BLaER1 (cell line): ENCODE results near the gene BAD.
A peak's percentile ranks its signal among the peaks of the same experiment; 100 is the strongest.
"Not testable (repeated sequence)": the region's sequence is repeated elsewhere in the genome, so short reads cannot be mapped to it uniquely, and the experiment has no call there.

Experiments used
- H3K27ac ChIP-seq: shearing (Covaris generic); formaldehyde crosslinking; 2 replicates; pipeline ENCODE4 v1.8.1; 2022
- H3K27me3 ChIP-seq: shearing (Covaris generic); formaldehyde crosslinking; 2 replicates; pipeline ENCODE4 v1.8.1; 2022
- H3K36me3 ChIP-seq: shearing (Covaris generic); formaldehyde crosslinking; 2 replicates; pipeline ENCODE4 v1.8.1; 2022
- H3K4me1 ChIP-seq: shearing (Covaris generic); formaldehyde crosslinking; 2 replicates; pipeline ENCODE4 v1.8.1; 2022
- H3K4me2 ChIP-seq: shearing (Covaris generic); formaldehyde crosslinking; 2 replicates; pipeline ENCODE4 v1.8.1; 2022
- H3K4me3 ChIP-seq: shearing (Covaris generic); formaldehyde crosslinking; 2 replicates; pipeline ENCODE4 v1.8.1; 2022
- H3K9ac ChIP-seq: shearing (Covaris generic); formaldehyde crosslinking; 2 replicates; pipeline ENCODE4 v1.8.1; 2022
- H3K9me3 ChIP-seq: shearing (Covaris generic); formaldehyde crosslinking; 2 replicates; pipeline ENCODE4 v1.8.1; 2022
- H4K20me1 ChIP-seq: shearing (Covaris generic); formaldehyde crosslinking; 2 replicates; pipeline ENCODE4 v1.8.1; 2022
- Cebpa-rat ChIP-seq: shearing (Covaris generic); IDR thresholded peaks from 2 replicates; pipeline ENCODE4 v1.8.1; 2022

The BAD gene

GRCh38 chr11:64284048-64284961, at the start of gene BAD:
BAD (minus strand) TSS chr11:64284665; CDS start chr11:64284368, 297 bp downstream.
- H3K36me3 ChIP-seq: peaks cover 26% of the 10 kb centered on the region
- H3K4me1 ChIP-seq: peaks cover 28% of the 10 kb centered on the region
- peak within 1 kb of the TSS; percentile 84 for H3K27ac ChIP-seq
- H3K27me3 ChIP-seq: peaks cover 2% of the 10 kb centered on the region
- peak within 1 kb of the TSS; percentile 81 for H3K9ac ChIP-seq
- peak within 1 kb of the TSS; percentile 85 for H3K4me3 ChIP-seq
- H3K4me2 ChIP-seq: peak within 1 kb of the TSS; percentile 100
- H4K20me1 ChIP-seq: no peaks in the 10 kb centered on the region; the same call in 1 of the 2 replicates
- TF ChIP-seq Cebpa-rat: no peak
- H3K9me3 ChIP-seq: no peaks in the 10 kb centered on the region

GRCh38 chr11:64333556-64333955, 49.1 kb upstream of the BAD start:
- no peak overlapping the region for H3K27ac ChIP-seq
- no peak for TF ChIP-seq Cebpa-rat
- H3K4me2 ChIP-seq: no peak overlapping the region
- H3K9ac ChIP-seq: no peak overlapping the region
- no peaks in the 10 kb centered on the region for H3K27me3 ChIP-seq
- no peak overlapping the region for H3K4me3 ChIP-seq
- H3K4me1 ChIP-seq: peaks cover 43% of the 10 kb centered on the region
- no peaks in the 10 kb centered on the region for H4K20me1 ChIP-seq
- no peaks in the 10 kb centered on the region for H3K9me3 ChIP-seq
- no peaks in the 10 kb centered on the region for H3K36me3 ChIP-seq

DNA sequence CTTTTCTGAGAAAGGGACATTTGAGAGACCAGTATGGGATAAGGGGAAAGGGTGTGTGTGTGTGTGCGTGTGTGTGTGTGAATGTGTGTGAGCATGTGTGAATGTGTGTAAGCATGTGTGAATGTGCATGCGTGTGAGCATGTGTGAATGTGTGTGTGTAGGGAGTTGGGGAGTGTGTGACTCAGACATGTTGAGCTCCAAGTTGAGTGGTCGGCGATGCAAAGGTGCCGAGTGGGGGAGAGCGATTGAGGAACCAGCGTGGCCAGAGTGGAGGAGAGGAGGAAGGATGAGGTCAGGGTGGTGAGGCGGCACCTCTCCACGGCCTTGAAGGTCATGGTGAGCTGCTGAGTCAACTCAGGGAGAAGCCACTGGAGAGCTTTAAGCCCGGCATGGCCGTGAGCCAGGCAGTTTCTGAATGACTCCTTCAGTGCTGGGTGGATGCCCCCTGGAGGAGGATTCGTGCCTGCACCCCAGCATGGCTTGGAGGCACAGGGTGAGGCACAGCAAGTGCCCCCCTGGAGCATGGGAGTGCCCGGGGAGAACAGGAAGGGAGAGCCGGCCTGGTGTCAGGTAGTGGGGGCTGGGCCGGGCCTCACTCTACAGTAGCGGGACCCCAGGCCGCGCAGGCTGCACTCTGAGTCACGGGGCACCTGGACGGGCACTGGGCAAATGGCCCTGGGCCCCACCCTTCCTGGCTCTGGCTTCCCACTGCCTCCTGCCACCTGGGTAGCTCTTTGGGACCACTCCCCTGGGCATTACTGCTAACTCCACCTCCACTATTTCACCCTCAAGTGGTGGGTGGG, 47.3 kb upstream of the BAD start:
- Histone ChIP-seq H3K9ac (no peak overlapping the region), H3K4me2 (peak overlapping the region; percentile 73), H3K9me3 (no peaks in the 10 kb centered on the region), H3K4me3 (no peak overlapping the region), H3K27me3 (no peaks in the 10 kb centered on the region), H3K4me1 (peaks cover 40% of the 10 kb centered on the region), H3K36me3 (no peaks in the 10 kb centered on the region), H3K27ac (peak overlapping the region; percentile 35; the same call in 1 of the 2 replicates), H4K20me1 (no peaks in the 10 kb centered on the region)
- no peak for TF ChIP-seq Cebpa-rat

DNA sequence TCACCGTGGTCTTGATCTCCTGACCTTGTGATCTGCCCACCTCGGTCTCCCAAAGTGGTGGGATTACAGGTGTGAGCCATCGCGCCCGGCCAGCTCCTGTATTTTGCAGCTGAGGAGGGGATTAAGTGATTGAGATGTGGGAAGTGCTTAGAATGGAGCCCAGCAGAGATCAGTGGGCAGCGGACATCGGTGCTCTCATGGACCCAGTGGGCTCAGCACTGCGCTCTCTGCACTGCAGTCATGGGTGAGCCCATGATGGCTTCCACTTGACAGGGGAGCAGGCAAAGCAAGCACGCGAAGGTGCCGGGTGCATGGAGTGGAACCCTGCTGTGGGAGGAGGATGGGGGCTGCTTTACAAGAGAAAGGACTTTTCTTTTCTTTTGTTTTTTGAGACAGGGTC, 46.4 kb upstream of the BAD start:
- no peak overlapping the region for H3K9ac ChIP-seq
- H3K4me3 ChIP-seq: no peak overlapping the region
- no peak overlapping the region for H3K4me2 ChIP-seq
- H4K20me1 ChIP-seq: no peaks in the 10 kb centered on the region
- H3K27ac ChIP-seq: no peak overlapping the region
- H3K36me3 ChIP-seq: no peaks in the 10 kb centered on the region
- no peak for TF ChIP-seq Cebpa-rat
- peaks cover 32% of the 10 kb centered on the region for H3K4me1 ChIP-seq
- no peaks in the 10 kb centered on the region for H3K9me3 ChIP-seq
- H3K27me3 ChIP-seq: no peaks in the 10 kb centered on the region

- no peaks in the 10 kb centered on the region for H4K20me1 ChIP-seq
- H3K27me3 ChIP-seq: no peaks in the 10 kb centered on the region
- no peak overlapping the region for H3K27ac ChIP-seq
- H3K36me3 ChIP-seq: 0 out of 2 replicates have a peak, but pooled peaks cover 2% of the 10 kb centered on the region
- H3K4me1 ChIP-seq: peaks cover 27% of the 10 kb centered on the region
- H3K9ac ChIP-seq: no peak overlapping the region
- H3K4me2 ChIP-seq: no peak overlapping the region
- H3K9me3 ChIP-seq: no peaks in the 10 kb centered on the region
- no peak overlapping the region for H3K4me3 ChIP-seq
- TF ChIP-seq Cebpa-rat: no peak
These were observed 43.5 kb upstream of the BAD start for GRCh38 chr11:64327993-64328392.

DNA sequence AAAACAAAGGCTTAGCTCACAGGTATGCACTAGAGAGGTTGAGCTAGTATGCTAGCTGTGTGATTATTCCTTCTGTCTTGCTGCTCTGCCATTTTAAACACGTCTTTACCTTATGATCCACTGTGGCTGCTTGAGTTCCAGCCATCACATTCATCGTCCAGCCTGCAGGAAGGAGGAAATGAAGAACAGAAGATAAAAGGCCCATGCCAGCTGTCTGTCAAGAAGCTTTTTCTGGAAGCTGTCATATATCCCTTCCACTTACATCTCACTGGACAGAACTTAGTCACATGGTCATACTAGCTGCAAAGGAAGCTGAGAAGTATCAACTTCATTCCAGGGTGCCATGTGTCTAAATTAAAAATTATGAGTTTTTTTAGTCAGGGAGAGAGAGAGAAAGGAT, 42.9 kb upstream of the BAD start:
- no peaks in the 10 kb centered on the region for H3K9me3 ChIP-seq
- peaks cover 8% of the 10 kb centered on the region; the same call in 1 of the 2 replicates for H3K36me3 ChIP-seq
- no peak for TF ChIP-seq Cebpa-rat
- no peaks in the 10 kb centered on the region for H4K20me1 ChIP-seq
- peaks cover 30% of the 10 kb centered on the region for H3K4me1 ChIP-seq
- no peaks in the 10 kb centered on the region for H3K27me3 ChIP-seq
- H3K4me2 ChIP-seq: no peak overlapping the region
- no peak overlapping the region for H3K27ac ChIP-seq
- no peak overlapping the region for H3K9ac ChIP-seq
- H3K4me3 ChIP-seq: no peak overlapping the region

- no peak overlapping the region for H3K9ac ChIP-seq
- H3K4me2 ChIP-seq: no peak overlapping the region
- no peak for TF ChIP-seq Cebpa-rat
- peaks cover 32% of the 10 kb centered on the region for H3K36me3 ChIP-seq
- no peaks in the 10 kb centered on the region for H3K27me3 ChIP-seq
- peaks cover 23% of the 10 kb centered on the region for H3K4me1 ChIP-seq
- H3K27ac ChIP-seq: no peak overlapping the region
- no peaks in the 10 kb centered on the region for H4K20me1 ChIP-seq
- H3K4me3 ChIP-seq: no peak overlapping the region
- H3K9me3 ChIP-seq: no peaks in the 10 kb centered on the region
These were observed 40.4 kb upstream of the BAD start for GRCh38 chr11:64324692-64325469.

DNA sequence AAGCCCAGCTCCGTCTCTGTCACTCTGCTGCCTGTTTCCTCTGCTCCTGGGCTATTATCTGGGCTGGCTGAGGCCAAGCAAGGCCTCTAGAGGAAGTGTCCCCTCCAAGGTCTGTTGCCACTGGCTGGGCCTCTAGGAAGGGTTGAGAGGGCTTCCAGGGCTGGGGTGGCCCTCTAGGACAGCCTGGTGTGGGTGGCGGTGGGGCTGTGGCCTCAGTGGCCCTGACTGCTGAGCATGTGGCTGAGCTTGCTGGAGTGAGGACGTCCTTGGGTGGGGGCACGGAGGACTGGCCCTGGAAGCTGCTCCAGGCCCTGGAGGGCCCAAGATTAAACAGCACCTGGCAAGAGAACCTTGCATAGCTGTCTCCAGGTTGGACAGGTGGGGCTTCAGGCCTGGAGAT, 39.5 kb upstream of the BAD start:
- H3K4me3 ChIP-seq, H3K27ac ChIP-seq, H3K27me3 ChIP-seq, H3K9me3 ChIP-seq, H4K20me1 ChIP-seq, H3K4me2 ChIP-seq, H3K9ac ChIP-seq: not testable (repeated sequence)
- peaks cover 32% of the 10 kb centered on the region for H3K36me3 ChIP-seq
- H3K4me1 ChIP-seq: peaks cover 32% of the 10 kb centered on the region

DNA sequence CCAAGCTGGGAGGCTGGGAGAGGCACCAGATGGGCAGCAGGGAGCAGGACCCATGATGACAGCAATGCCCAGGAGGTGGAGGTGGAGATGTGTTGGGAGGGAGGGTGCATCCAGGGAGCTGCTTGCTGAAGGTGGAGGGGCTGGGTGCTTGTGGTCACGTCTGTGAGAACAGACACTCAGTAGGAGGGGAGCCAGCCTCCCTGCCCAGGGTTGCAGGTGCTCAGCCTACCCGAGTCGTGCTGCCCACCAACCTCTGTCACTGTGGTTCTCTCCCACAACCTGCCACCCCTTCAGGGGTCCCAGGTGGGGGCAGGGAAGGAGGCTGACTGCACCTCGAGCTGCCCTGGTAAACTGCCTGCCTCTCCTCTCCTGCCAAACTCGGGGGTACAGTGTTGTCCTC, 38.9 kb upstream of the BAD start:
- Histone ChIP-seq H3K27me3 (no peaks in the 10 kb centered on the region), H4K20me1 (no peaks in the 10 kb centered on the region), H3K4me2 (peak overlapping the region; percentile 39), H3K27ac (peak overlapping the region; percentile 46; the same call in 1 of the 2 replicates), H3K4me3 (no peak overlapping the region), H3K9ac (0 out of 2 replicates have a peak overlapping the region, but pooled peaks have one; percentile 22), H3K9me3 (no peaks in the 10 kb centered on the region), H3K36me3 (peaks cover 32% of the 10 kb centered on the region), H3K4me1 (peaks cover 35% of the 10 kb centered on the region)
- TF ChIP-seq Cebpa-rat: no peak
